Measurements from ENCODE around the gene CD8A.

- TF ChIP-seq CTCF (IDR thresholded peaks at IDR 0.05), result no peak
- TF ChIP-seq POLR2AphosphoS5 (IDR thresholded peaks at IDR 0.05), result no peak
- TF ChIP-seq POLR2A (IDR thresholded peaks at IDR 0.05), result no peak
Observed at GRCh38 chr2:86822668-86823345, 32.1 kb upstream of the CD8A start.

Measured in prostate gland (tissue), 2 donors.